Measurements from ENCODE around the gene MBD4.
"Not testable (repeated sequence)": the region's sequence is repeated elsewhere in the genome, so short reads cannot be mapped to it uniquely, and the experiment has no call there.

MBD4 gene

GRCh38 chr3:129428376-129429079 lies 11.2 kb downstream of the MBD4 start, which contains the start of gene EFCAB12:
TSS of gene EFCAB12 (minus strand) at chr3:129428636. CDS start at chr3:129428488, 148 bp downstream.
- DNase-seq = peak; percentile 99

- DNase-seq = no peak
These were observed 11.8 kb downstream of the MBD4 start for GRCh38 chr3:129428007-129428375.

- no peak for DNase-seq
These were observed 14.1 kb downstream of the MBD4 start for GRCh38 chr3:129425619-129426018.

- no peak for DNase-seq
These were observed 14.5 kb downstream of the MBD4 start for GRCh38 chr3:129425213-129425612.

GRCh38 chr3:129424185-129424841 lies 15.4 kb downstream of the MBD4 start:
- no peak for DNase-seq

GRCh38 chr3:129422897-129423296 lies 16.9 kb downstream of the MBD4 start:
- no peak for DNase-seq

GRCh38 chr3:129421988-129422745 lies 17.6 kb downstream of the MBD4 start:
- DNase-seq = no peak

- DNase-seq = no peak
These were observed 18.4 kb downstream of the MBD4 start for GRCh38 chr3:129421236-129421883.

GRCh38 chr3:129419476-129419875 lies 20.3 kb downstream of the MBD4 start:
- DNase-seq = no peak

- DNase-seq = no peak
These were observed 21.4 kb downstream of the MBD4 start for GRCh38 chr3:129418041-129418973.

GRCh38 chr3:129417326-129417725 lies 22.4 kb downstream of the MBD4 start:
- no peak for DNase-seq

GRCh38 chr3:129416415-129416814 lies 23.3 kb downstream of the MBD4 start:
- DNase-seq = no peak

GRCh38 chr3:129415830-129416229 lies 23.9 kb downstream of the MBD4 start:
- DNase-seq = no peak

- DNase-seq = no peak
These were observed 24.4 kb downstream of the MBD4 start for GRCh38 chr3:129415378-129415777.

- no peak for DNase-seq
These were observed 25.9 kb downstream of the MBD4 start for GRCh38 chr3:129413687-129414506.

GRCh38 chr3:129413238-129413637 lies 26.5 kb downstream of the MBD4 start:
- not testable (repeated sequence) for DNase-seq

- no peak for DNase-seq
These were observed 27.1 kb downstream of the MBD4 start for GRCh38 chr3:129412542-129413198.

- DNase-seq = no peak
These were observed 28.8 kb downstream of the MBD4 start for GRCh38 chr3:129410971-129411370.

GRCh38 chr3:129409541-129409940 lies 30.2 kb downstream of the MBD4 start:
- DNase-seq = no peak

- DNase-seq = no peak
These were observed 35.1 kb downstream of the MBD4 start for GRCh38 chr3:129404610-129405009.

- DNase-seq = no peak
These were observed 35.6 kb downstream of the MBD4 start for GRCh38 chr3:129404130-129404529.
